Measurements from ENCODE around the gene PNO1. TPM values are rescaled to one million over a fixed set of nuclear protein-coding genes. Genes with fewer than 3 reads are reported as not detected.
"Not testable (repeated sequence)": the region's sequence is repeated elsewhere in the genome, so short reads cannot be mapped to it uniquely, and the experiment has no call there.

The PNO1 gene
- total RNA-seq, 2 donors from 2014 or later, result 12.8 to 15.9 TPM

DNA sequence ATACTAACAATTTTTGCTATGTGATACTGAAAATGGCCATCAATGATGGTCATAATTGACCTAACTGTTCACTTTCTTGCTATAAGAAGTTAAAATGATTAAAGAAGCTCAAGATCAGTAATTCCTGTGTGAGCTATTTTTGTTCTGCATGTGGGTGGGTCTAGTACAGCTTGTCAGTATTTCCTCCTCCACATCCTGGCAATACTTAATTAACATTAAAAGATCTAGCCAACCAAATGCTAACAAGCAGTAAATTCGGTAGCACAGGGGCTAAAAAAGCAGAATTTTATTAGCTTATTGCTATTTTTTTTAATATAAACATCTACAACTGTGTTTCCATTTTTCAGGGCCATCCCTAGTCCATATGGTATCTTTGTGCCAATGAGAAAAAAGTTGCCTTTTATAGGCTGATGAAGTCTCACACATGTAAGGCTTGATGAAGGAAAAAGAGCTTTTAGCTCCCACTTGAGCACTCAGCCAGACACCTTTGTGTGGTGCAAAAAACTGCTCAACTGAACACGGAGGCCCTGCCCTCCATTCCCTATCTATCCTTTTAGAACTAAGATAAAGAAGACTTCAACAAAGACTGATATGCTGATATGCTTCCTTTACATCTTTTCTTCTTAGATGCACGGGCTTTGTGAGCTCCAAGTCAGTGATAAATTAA, 4.9 kb upstream of the PNO1 start:
- no peak for DNase-seq (ENCODE audit: low spot score)
- intact Hi-C loops (cut with DNase I), result no loop called here

DNA sequence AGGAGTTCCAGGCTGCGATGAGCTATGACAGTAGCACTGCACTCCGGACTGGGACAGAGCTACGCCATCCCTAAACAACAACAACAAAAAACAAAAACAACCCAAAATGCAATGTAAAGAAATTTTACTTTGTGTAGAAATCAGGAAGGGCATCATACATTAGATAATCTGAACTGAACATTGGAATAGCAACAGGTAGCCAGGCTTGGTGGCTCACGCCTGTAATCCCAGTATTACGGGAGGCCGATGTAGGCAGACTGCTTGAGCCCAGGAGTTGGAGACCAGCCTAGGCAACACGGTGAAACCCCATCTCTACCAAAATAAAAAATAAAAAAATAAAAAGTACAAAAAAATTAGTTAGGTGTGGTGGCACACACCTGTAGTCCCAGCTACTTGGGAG, 2.1 kb upstream of the PNO1 start:
- DNase-seq (ENCODE audit: low spot score), result no peak
- intact Hi-C loops (cut with DNase I), result no loop called here

DNA sequence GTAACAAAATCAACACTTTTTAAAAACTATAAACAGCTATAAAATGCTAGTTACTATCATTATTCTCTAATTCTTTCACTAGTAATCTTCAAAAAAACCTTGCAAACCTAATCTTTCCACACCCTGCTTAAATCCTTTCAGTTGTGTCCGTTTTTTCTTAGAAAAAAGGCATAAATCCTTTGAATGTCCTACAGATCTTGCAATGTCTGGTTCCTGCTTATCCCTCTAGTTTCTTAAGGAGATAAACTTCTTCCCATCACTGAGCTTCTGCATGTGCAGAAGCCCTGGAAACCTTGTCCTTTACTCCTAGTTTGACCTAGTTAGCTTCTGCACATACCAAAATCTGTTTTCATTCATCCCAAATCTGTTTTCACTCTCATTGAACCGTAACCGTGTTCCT, 1.3 kb upstream of the PNO1 start:
- intact Hi-C loops (cut with DNase I), result no loop called here
- DNase-seq (ENCODE audit: low spot score), result no peak

DNA sequence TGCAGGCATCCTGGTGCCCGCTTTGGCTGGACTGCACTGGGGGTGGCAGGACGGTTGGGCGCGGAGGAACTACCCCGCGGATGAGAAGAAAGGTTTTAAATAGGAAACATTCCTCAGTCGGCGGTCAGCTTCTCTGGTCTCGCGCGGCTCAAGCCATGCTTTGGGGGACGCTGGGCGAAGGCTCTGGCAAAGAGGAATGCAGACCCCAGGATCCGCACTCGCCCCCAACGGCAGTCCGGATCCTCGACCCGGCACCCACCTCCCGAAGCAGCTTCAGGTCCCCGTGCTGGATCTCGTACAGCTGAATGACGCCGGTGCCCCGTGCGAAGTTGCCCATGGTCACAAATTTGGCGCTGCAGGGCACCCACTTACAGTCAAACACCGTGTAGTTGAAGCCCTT, 686 bp upstream of the PNO1 start:
- no peak for DNase-seq (ENCODE audit: low spot score)

DNA sequence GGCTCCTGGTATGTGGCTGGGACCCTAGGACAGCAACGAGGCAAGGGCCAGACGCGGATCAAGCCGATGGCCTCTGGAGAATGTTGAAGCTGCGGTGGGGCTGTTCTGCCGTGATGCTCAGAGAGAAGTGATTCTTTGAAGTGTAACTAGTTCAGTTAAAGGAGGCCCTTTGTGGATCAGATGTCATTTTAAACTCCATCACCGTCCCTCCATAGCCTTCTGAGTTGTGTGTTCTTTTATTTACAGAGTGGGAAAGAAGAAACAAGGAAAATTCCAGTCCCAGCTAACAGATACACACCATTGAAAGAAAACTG, 403 bp downstream of the PNO1 start:
- intact Hi-C loops (cut with DNase I), result no loop called here
- no peak for DNase-seq (ENCODE audit: low spot score)

More for the DNA sequence above, 686 bp upstream of the PNO1 start:
- intact Hi-C loops (cut with DNase I), result no loop called here

DNA sequence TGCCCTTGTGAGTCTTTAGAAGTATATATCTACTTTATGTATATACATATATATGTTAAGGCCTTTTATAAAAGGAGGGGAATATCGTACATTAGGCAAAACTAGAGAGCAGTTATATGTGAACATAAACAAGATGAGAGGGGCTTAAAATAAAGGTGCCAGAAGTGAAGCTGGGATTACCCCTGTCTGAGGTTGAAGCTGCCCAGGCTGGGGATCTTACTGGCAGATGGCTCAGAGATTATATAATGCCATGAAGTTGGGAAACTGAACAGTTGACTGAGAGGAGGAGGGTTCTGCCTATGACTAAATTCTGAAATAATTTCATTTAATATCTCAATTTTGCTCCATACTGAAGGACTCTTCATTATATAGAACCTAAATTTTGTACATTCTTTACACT, 6.0 kb downstream of the PNO1 start:
- DNase-seq (ENCODE audit: low spot score), result no peak
- intact Hi-C loops (cut with DNase I), result no loop called here

DNA sequence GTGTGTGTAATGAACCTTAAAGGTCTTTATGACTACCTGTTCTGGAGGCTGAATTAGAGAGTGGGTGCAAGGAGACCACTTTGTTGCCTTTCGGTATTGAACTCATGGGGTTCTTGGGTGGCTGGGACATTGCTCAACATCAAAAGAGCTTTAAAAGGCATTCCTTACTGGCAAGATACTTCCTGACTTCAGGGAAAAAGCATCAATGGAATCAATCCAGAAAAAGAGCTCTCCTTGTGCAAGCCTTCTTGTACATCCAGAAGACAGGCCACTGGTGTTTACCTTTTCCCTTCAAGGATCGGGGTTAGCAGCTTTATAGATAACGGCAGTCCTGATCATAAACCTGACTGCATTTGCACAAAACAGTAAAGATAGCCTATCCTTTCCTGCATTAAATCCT, 9.5 kb downstream of the PNO1 start:
- intact Hi-C loops (cut with DNase I), result no loop called here

DNA sequence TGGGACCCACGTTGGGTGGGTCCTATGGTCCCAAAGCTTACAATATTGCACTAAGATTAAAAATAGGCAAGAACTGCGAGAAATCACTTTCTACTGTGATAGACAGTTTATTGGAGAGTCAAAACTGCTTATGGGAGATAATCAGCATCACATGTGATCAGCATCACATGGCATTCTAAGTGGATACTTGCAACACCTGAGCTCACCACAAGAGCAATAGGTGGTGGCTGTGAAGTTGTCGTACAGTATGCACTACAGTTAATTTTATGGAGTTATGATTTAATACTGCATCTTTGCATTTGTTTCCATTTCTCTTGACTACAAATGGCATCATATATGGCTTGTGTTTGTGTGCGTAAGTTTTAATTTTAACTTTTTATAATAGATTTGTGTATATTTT, 11.6 kb downstream of the PNO1 start:
- intact Hi-C loops (cut with DNase I), result no loop called here
- no peak for DNase-seq (ENCODE audit: low spot score)

More for the DNA sequence above, 9.5 kb downstream of the PNO1 start:
- no peak for DNase-seq (ENCODE audit: low spot score)

DNA sequence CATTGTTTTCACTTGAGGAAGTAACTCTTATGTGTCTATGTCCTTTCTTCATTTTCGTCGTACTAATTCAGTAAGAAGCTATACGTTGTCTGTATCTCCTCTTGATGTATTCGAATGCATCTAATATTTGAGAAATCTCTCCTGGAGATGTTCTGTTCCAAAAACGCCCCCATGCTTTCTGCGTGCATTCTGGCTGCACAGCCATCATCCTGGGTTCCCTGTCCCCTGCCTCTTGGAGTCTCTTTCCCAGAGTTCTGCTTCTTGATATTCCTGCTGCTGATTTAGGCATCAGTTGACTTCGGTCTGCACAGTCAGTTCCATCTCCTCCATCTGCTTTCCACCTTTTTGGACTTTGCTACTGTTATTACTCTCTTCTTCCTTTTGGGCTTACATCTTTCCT, 13.5 kb downstream of the PNO1 start:
- no peak for DNase-seq (ENCODE audit: low spot score)
- intact Hi-C loops (cut with DNase I), result no loop called here

DNA sequence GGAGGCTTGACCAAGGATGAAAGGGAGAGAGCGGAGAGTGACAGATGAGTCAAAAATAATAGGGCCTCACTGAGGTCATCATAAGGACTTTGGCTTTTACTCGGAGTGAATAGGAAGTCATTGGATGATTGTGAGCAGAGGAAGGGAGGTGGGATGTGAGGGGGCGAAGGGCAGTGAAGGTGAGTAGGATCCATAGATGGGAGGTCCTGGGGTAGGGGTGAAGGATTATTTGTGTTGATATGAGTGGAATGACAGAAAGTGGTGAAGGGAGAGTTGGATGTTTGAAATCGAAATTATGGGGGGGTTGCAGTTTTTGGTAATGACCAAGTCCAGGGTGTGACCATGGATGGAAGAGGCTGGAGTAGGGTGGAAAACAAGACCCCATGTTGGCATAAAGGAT, 14.0 kb downstream of the PNO1 start:
- intact Hi-C loops (cut with DNase I), result no loop called here
- DNase-seq (ENCODE audit: low spot score), result no peak

DNA sequence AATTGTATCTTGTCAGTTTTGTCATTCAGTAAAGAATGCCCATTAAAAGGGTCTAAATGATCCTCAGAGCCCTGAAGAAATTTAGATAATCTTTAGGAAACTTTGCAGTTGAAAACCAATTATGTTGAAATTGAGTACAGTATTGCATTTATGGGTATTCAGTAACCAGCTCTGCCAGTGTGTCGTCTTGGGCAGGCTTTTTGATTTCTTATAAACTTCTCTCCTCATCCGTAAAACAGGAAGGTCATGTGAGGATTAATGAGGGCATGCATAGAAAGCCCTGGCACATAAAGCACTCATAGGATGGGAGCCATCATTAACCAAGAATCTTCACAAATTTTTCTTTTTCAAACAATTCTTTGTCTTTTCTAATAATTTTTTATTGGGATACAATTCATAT, 14.8 kb downstream of the PNO1 start:
- intact Hi-C loops (cut with DNase I), result no loop called here

DNA sequence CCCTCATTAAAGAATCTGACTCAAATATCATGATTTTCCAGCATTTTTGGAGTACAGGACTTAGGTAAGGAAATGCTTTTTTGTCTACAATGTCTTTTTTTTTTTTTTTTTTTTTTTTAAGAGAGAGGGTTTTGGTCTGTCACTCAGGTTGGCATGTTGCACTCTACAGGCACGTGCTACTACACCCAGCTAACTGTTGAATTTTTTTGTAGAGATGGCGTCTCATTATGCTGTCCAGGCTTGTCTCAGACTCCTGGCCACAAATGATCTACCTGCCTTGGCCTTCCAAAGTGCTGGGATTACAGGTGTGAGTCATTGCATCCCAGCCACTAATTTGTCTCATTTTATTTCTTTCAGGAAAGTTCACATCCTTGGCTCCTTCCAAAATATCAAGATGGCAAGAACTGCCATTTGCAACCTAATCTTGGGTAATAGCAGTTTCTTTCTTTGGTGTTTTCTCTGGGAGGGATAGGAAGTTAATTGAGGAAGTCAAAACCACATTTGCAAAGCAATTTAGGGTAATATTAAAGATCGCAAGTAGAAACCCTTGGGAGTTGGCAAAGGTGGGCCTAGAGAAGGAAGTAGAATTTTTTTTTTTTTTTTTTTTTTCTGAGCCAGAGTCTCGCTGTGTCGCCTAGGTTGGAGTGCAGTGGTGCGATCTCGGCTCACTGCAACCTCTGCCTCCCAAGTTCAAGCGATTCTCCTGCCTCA, 15.5 kb downstream of the PNO1 start:
- intact Hi-C loops (cut with DNase I), result no loop called here
- no peak for DNase-seq (ENCODE audit: low spot score)

More for the DNA sequence above, 14.8 kb downstream of the PNO1 start:
- no peak for DNase-seq (ENCODE audit: low spot score)

DNA sequence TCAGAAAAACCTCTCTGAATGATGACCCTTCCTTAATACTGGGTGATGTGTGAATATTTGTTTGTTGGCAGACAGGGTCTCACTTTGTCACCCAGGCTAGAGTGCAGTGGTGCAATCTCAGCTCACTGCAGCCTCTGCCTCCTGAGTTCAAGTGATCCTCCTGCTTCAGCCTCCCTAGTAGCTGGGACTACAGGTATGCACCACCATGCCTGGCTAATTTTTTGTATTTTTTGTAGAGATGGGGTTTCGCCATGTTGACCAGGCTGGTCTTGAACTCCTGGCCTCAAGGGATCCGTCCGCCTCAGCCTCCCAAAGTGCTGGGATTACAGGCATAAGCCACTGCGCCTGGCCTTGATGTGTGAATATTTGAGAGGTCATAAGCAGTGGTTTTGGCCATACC, 17.5 kb downstream of the PNO1 start:
- DNase-seq (ENCODE audit: low spot score); intact Hi-C loops (cut with DNase I): not testable (repeated sequence)

DNA sequence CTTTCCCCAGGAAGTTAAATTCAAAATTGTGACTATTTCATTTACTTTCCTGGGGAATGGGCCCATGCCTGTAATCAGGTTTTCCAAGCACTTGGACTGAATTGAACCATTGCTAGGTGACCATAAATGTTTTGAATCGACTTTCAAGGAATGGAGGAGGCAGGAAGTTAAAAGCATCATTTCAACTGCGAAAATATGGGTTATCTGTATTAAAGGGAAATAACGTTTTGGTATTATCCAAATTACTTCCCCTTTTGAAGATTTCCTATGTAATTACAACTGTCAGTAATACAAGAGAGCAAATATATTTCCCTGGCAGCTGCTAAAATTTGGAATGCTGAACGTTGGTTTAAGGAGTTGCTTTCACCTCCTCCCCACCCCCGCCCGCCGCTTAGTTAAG, 19.0 kb downstream of the PNO1 start:
- intact Hi-C loops (cut with DNase I), result no loop called here
- DNase-seq (ENCODE audit: low spot score), result no peak

DNA sequence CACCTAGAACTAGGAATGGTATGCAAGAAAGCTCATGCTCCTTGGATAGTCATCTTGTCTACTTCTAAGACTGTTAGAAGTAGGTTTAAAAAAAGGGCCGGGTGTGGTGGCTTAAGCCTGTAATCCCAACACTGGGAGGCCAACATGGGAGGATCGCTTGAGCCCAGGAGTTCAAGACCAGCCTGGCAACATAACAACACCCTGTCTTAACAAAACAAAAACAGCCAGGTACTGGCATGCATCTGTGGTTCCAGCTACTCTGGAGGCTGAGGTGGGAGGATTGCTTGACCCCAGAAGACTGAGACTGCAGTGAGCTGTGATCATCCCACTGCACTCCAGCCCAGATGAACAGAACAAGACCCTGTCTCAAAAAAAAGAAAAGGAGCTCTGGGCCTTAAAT, 19.9 kb downstream of the PNO1 start:
- intact Hi-C loops (cut with DNase I), result no loop called here
- no peak for DNase-seq (ENCODE audit: low spot score)

DNA sequence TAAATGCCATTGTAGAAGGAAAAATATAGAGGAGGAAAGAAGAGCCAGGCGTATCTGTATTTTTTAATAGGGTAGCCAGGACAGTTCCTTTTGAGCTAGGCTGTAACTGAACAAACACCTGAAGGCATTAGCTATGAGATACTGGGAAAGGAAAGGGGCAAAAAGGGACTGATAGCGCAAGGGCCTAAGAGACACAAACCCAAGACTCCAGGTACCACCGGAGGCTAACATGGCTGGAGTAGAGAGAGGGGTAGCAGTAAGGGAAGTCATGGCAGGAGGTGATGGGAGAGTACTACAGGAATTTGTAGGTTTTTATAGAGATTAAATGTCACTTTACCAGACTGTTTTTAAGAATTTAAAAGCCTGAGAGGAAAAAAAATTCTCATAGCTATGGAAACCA, 20.7 kb downstream of the PNO1 start:
- intact Hi-C loops (cut with DNase I), result no loop called here
- no peak for DNase-seq (ENCODE audit: low spot score)

DNA sequence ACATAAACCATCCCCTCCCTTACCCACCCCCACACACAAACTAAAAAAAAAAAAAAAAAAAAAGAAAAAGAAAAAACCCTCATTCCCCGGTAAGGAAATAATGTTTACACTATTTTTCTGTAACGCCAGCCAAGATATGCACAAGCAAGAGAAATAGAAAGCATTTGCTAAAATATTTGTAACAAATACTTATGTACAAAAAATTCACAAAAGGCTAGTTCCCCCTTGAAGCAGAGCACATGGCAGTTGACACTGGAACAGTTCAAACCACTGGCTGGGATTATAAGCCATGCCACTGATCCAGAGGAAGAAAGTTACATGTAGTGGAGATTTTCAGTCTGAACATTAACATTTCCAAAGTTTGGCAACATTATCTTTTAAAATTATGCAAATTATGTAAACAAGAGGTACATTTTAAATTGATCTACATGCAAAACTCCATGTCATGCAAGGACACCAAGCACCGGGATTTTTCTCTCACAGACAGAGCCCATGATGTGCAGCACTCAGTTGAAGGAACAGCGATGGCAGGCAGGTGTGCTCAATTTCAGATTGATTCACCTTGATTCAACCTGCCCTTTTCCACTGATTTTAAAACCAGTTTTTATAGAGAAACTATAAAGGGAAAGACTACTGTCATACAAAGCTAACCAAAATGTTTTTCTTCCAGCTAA, 21.4 kb downstream of the PNO1 start:
- intact Hi-C loops (cut with DNase I), result no loop called here
- no peak for DNase-seq (ENCODE audit: low spot score)

DNA sequence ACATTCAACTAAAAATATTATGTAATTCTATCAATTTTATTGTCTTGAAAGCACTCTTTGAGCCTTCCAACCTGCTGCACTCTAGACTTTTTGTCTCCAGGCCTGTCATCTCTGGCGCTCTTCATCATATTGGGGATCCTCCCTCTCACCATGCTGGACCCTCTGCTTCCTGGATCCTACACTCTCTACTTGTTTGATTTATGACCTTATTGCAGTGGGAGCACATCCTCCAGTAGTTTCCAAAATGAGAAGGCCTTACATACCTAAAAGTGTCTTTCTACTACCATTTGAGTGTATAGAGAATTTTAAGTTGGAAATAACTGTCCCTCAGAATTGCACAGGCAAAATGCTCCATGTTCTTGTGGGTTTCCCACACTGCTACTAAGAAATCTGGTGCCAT, 25.2 kb downstream of the PNO1 start:
- DNase-seq (ENCODE audit: low spot score), result no peak

DNA sequence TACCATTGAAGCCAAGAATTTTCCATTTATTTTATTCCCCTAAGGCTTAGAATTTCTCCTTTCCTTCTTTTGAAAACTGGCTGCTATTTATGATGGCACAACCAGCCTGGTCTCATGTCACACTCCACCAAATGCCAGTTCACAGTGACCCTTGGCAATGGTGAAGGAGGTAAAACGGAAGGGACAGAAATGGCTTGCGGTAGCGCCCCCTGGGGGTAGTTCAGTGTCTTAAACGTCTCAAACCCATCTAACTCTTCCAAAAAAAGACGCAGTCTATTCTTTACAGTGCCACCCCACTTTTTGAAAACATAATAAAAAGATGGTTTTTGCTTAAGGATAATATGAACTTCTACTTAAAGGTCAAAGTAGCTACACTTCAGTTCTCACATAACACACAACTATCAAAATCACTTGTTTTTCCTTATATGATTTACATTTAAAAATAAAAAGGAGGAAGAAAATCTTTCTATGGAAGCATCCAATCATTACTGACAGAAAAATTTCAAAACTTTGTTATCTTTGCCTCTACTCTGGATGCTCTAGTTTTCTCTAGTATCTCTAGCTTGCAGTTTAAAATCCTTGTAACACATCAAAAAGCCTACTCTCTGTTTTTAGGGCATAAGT, 28.0 kb downstream of the PNO1 start:
- intact Hi-C loops (cut with DNase I), result no loop called here
- DNase-seq (ENCODE audit: low spot score), result no peak

More for the DNA sequence above, 25.2 kb downstream of the PNO1 start:
- intact Hi-C loops (cut with DNase I), result no loop called here

DNA sequence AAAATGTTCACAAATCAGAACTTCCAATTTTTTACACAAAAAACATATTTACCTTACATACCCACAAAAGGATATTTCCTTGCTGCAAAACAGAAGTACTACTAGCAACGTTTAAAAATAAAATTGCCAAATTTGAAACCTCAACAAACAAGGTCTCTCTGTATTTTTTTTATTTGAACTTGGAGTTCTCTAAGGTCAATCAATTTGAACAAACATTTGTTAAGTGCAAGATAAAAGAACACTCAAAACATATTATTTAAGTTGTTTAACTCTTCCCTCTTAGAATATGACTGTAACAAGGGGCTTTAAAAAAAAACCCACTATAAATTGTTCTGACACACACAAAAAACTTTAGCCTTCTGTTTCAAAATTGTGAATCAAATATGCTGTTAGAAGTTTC, 29.6 kb downstream of the PNO1 start:
- intact Hi-C loops (cut with DNase I), result no loop called here
- no peak for DNase-seq (ENCODE audit: low spot score)

DNA sequence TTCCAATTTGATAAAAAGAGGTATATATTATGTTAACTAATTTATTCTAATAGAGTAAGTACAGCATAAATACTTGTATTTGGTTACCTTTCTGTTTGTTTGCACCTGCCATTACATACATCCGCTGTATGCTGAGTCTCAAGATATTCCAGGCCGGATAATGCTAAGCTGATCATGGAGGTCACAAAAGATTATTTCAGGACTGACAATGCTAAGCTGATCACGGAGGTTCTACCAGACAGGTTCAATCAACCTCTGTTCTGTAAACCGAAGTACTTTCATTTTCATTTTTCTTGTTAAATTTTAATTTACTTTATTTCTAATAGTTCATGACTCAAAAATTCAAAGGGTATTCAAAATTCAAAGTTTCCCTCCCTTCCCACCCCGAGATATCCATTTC, 31.1 kb downstream of the PNO1 start:
- intact Hi-C loops (cut with DNase I), result no loop called here
- no peak for DNase-seq (ENCODE audit: low spot score)
